Measurements from ENCODE around the gene CHN1.

Gene CHN1

DNA sequence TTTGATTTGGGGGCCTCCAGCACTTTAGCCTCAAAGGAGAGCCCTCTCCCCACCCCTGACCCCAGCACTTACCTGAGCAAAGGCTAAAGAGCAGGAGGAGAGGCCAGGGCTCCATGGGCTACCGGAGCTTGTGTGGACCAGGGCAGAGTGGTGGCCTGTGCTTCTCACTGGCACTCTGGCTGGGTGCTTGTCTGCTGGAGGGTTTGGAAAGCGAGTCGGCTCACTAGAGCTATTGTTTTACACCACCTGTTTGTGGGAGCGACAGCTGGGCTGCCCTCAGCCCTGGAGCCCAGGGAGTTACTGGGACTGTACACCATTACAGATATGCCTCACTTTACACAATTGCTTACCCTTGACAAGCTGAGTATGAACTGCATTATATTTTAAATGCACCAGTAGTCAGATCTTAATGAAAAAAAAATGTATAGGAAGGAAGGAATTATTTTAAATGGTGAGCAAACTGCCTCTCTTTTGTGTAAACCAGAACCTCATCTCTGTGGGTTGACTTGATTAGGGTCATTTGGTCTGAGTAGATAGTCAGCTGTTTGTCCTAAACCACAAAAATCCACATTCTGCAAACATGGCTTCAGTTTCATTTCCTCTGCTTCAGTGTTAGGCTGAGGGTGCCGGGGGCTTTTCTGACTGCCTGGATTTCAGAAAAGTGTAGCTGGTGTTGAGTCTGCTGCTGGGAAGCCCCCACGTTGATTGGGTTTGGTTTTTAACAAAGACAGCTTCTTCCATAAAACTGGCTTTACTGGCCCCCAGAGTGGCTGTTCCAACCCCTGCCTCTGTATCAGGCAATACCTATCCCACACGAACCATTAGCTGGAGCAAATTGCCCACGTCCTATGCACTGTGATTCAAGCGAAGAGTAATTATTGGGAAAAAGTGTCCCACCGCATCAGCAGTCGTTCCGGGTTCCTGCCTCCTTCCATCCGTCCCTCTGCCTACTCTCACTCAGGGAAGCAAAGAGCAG is 240.6 kb downstream of the CHN1 start, which contains the start of gene CHRNA1:
TSS of gene CHRNA1 (minus strand) at position 193 of the 976 bp plus-strand sequence. CDS start at position 115, 78 bp downstream.
- no peak for DNase-seq (ENCODE audit: low spot score)

DNA sequence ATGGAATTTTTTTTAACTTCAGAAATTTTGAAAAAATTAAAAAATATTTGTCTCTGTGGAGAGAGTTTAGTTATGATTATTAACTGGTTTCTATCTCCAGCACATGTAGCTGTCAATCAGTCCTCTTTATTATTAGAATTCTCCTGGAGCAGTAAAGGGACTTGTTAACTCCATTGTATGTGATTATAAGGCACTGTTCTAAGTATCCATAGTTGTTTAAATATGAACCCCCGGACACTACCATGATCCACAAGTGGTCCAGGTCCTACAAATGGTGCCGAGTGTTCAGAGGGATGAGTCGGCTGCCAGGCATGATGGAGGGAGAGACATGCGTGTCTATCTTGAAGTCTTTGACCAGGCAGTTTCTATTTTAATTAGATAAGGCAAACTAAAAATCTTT is 241.4 kb downstream of the CHN1 start:
- no peak for DNase-seq (ENCODE audit: low spot score)

DNA sequence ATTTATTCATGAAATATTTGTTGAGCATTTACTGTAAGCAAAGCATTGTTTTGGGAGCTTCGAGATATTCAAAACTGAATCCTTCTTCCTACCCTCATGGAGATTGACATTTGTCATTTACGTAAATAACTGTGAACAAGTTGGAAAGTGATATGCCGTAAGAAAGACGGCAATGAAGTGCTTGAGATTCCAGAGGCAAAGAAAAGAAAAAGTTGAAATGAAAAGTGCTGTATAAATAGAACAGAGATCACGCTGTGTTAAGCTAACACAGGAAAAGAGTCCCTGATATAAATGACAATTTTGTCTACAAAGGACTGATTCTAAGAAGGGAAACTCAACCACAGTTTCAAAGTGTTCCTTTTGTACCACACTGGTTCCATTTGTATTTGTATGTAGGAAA is 242.7 kb downstream of the CHN1 start:
- DNase-seq (ENCODE audit: low spot score), result no peak

- peak; percentile 23 for DNase-seq (ENCODE audit: low spot score)
These were observed 243.3 kb downstream of the CHN1 start for GRCh38 chr2:174761837-174762236.

- DNase-seq (ENCODE audit: low spot score), result no peak
These were observed 244.2 kb downstream of the CHN1 start for GRCh38 chr2:174760845-174761473.

DNA sequence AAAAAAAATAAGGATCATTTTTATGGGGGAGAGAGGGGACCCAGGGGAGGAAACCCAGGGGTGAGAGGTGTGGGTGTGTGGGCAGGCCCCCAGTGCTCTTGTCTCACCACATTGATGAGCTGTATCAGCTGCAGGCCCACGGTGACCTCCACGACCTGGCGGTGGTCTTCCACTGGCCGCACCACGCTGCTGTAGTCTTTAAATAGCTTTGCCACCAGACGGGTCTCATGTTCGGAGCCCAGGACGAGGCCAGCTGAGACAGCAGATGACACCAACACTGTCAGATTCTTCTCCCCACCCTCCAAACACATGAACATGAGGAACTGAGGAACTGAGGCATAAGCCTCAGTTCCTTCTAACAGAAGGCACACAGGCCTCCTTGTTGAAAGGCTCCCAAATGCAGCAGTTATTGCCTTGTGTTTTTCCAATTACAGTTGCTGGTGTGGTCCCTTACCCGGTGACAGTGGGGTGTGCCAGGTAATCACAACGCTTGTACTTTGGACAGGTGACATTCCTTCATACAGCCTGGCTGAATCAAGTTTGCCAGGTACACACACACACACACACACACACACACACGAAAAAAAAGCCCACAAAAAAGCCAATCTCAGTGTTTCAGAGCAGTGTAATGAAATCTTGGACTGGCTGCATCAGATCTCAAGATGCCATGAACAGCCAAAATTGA is 245.7 kb downstream of the CHN1 start:
- no peak for DNase-seq (ENCODE audit: low spot score)

GRCh38 chr2:174756743-174757142 is 248.4 kb downstream of the CHN1 start:
- no peak for DNase-seq (ENCODE audit: low spot score)

DNA sequence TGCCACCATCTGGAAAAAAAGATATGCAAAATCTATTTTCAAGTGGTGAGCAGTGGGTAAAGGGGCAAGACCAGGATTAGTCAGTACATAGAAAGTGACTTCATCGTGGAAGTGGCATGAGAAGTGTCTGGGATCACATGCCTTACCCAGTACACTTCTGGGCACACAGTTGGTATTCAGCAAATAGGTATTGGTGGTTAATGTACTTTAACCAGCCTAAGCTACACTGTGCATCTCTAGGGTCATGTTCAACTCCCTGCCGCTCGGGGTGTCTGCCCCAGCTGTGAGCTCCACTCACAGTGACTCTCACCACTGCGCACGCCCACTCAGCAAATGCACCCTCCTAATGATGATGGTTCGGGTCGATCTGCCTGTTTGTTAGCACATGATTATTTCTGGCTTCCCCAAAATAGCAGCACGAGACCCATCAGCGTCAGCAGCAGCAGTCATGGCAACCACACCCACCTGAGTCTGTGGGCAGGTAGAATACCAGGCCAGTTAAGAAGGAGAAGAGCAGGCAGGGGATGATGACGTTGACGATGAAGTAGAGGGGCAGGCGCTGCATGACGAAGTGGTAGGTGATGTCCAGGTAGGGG is 252.0 kb downstream of the CHN1 start:
- no peak for DNase-seq (ENCODE audit: low spot score)

GRCh38 chr2:174752403-174753037 is 252.7 kb downstream of the CHN1 start:
- no peak for DNase-seq (ENCODE audit: low spot score)

GRCh38 chr2:174750923-174751441 is 254.2 kb downstream of the CHN1 start:
- DNase-seq (ENCODE audit: low spot score), result no peak

GRCh38 chr2:174749793-174750192 is 255.4 kb downstream of the CHN1 start:
- DNase-seq (ENCODE audit: low spot score), result no peak

- DNase-seq (ENCODE audit: low spot score), result peak; percentile 57
These were observed 256.2 kb downstream of the CHN1 start for GRCh38 chr2:174748948-174749347.

Measured in kidney capillary endothelial cell (primary cell).